Left lung (tissue), 10 donors: ENCODE results near the gene C4orf17. TPM values are rescaled to one million over a fixed set of nuclear protein-coding genes. Genes with fewer than 3 reads are reported as not detected.

Source experiments
- ATAC-seq: fragments of 200-7000 bp; cut with Tn5 transposase; one replicate; pipeline ENCODE4 v1.9.1; 2020; ENCODE audit warnings: moderate library complexity
- DNase-seq, 4 donors: peaks; one replicate each; pipeline ENCODE4 v3.0.0-alpha.2; 2013 to 2020
- H3K27ac ChIP-seq, 2 donors: fragments of 200-600 bp; sonication (generic) in 1 of 2; one replicate each; pipeline versions ENCODE4 v1.5.0 to v1.8.0; 2020 to 2021
- H3K27me3 ChIP-seq, 2 donors: fragments of 200-600 bp; sonication (generic) in 1 of 2; one replicate each; pipeline versions ENCODE4 v1.5.0 to v1.8.0; 2020 to 2021
- H3K36me3 ChIP-seq, 2 donors: fragments of 200-600 bp; sonication (generic) in 1 of 2; one replicate each; pipeline versions ENCODE4 v1.5.0 to v1.8.0; 2020 to 2021
- H3K4me1 ChIP-seq, 2 donors: fragments of 200-600 bp; one replicate each; pipeline ENCODE4 v1.8.0; 2021
- H3K4me3 ChIP-seq, 2 donors: fragments of 200-600 bp; sonication (generic) in 1 of 2; one replicate each; pipeline versions ENCODE4 v1.5.0 to v1.8.0; 2020 to 2021; ENCODE audit warnings: mild to moderate bottlenecking in 1 of 2
- H3K9me3 ChIP-seq, 2 donors: fragments of 200-600 bp; sonication (generic) in 1 of 2; one replicate each; pipeline versions ENCODE4 v1.5.0 to v1.8.0; 2020 to 2021
- intact Hi-C, 2 donors: fragments of 100-400 bp; cut with DNase I; formaldehyde crosslinking; loops; one replicate each; pipeline versions ENCODE4 v1.11.2 to v1.14.2; 2022
- polyA plus RNA-seq, 6 donors: library from polyadenylated mRNA; unstranded; fragments of 120-200 nt; gene quantifications; one replicate each; pipeline ENCODE4 v1.2.1, GENCODE V29; 2013; ENCODE audit not compliant: insufficient read length in 6 of 6
- total RNA-seq, 2 donors: library from RNA; stranded (reverse); fragmentation: NEBNext Ultra II Directional; extraction: Animal tissue kit (Norgen Biotek cat#: 25700); gene quantifications; one replicate each; pipeline ENCODE4 v1.2.1, GENCODE V29; 2021
- TF ChIP-seq, protein P1 (sequence below), 2 donors: fragments of 200-600 bp; sonication (generic) in 1 of 2; IDR thresholded peaks; one replicate each; pipeline versions ENCODE4 v1.5.0 to v1.8.0; 2021; ENCODE audit warnings: antibody characterized with exemption in 2 of 2
- donor health status: DM: no; HTN: yes; CAD: no.
- donor health status: DM: no; HTN: no; CAD: no.

The C4orf17 gene
- total and polyA plus RNA-seq, 8 donors, result not detected

DNA sequence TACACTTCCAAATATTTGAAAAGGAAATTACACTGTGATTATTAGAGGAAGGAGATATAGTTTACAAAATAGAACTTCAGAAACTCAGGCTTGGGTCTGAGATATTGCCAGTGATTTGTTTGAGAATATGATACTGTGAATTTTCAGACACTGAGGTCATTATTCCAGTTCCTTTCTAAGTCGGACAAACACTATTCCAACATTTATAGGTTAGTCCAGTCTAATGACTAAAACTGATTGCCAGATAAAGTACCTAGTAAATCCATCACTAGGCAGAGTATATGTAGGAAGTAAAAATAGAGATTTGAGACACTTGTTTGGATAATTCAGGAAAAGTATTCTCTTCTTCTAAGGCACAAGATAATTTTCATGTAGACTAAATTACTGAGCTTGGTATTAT, 77.0 kb downstream of the C4orf17 start:
- Histone ChIP-seq H3K36me3 (no peaks in the 10 kb centered on the region), H3K4me1 (no peaks in the 10 kb centered on the region), H3K27ac (no peak overlapping the region), H3K27me3 (no peaks in the 10 kb centered on the region), H3K9me3 (no peaks in the 10 kb centered on the region), H3K4me3 (no peak overlapping the region)
- intact Hi-C loops, result no loop called here
- TF ChIP-seq, protein P1, sequence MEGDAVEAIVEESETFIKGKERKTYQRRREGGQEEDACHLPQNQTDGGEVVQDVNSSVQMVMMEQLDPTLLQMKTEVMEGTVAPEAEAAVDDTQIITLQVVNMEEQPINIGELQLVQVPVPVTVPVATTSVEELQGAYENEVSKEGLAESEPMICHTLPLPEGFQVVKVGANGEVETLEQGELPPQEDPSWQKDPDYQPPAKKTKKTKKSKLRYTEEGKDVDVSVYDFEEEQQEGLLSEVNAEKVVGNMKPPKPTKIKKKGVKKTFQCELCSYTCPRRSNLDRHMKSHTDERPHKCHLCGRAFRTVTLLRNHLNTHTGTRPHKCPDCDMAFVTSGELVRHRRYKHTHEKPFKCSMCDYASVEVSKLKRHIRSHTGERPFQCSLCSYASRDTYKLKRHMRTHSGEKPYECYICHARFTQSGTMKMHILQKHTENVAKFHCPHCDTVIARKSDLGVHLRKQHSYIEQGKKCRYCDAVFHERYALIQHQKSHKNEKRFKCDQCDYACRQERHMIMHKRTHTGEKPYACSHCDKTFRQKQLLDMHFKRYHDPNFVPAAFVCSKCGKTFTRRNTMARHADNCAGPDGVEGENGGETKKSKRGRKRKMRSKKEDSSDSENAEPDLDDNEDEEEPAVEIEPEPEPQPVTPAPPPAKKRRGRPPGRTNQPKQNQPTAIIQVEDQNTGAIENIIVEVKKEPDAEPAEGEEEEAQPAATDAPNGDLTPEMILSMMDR (IDR thresholded peaks at IDR 0.05), result no peak
- no peak for ATAC-seq
- no peak for DNase-seq

DNA sequence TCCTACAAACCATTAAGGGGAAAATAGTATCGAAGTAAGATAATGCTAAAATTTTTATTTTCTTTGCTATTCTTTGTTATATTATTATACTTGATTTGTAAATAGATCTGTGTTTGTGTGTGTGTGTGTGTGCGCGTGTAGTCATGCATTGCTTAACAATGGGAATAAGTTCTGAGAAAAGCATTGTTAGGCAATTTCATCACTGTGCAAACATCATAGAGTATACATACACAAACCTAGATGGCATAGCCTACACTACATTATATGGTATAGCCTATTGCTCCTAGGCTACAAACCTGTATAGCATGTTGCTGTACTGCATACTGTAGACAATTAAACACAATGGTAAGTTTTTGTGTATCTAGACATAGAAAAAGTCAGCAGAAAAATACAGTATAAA, 80.9 kb downstream of the C4orf17 start:
- no peak overlapping the region for H3K27ac ChIP-seq
- intact Hi-C loops, result no loop called here
- DNase-seq, result no peak
- ATAC-seq, result no peak
- H3K4me1 ChIP-seq, result no peaks in the 10 kb centered on the region
- no peaks in the 10 kb centered on the region for H3K9me3 ChIP-seq
- TF ChIP-seq, protein P1 (IDR thresholded peaks at IDR 0.05), result no peak
- no peak overlapping the region for H3K4me3 ChIP-seq
- no peaks in the 10 kb centered on the region for H3K27me3 ChIP-seq
- H3K36me3 ChIP-seq, result no peaks in the 10 kb centered on the region

Other genes with a start within 250 kb of the C4orf17 start
- gene ADH1A, start 220.0 kb upstream of the C4orf17 start, total RNA-seq, result 1 to 10 TPM; 1.0 to 1.3 TPM
- gene ADH1A, start 220.0 kb upstream of the C4orf17 start, polyA plus RNA-seq, result 10 to 100 TPM; 12.5 to 17.6 (median 15.3) TPM
- 100 to 1,000 TPM; 312 to 427 TPM for gene ADH1B, start 189.6 kb upstream of the C4orf17 start, total RNA-seq
- 1,000 to 10,000 TPM in 4 of 6 donors, 100 to 1,000 TPM in 2; 961 to 1,119 (median 1,010) TPM for gene ADH1B, start 189.6 kb upstream of the C4orf17 start, polyA plus RNA-seq
- gene ADH1C, start 158.3 kb upstream of the C4orf17 start, total RNA-seq, result 1 to 10 TPM; 1.2 to 1.8 TPM
- 10 to 100 TPM; 17.9 to 26.4 (median 24.3) TPM for gene ADH1C, start 158.3 kb upstream of the C4orf17 start, polyA plus RNA-seq
- gene ADH7, start 75.7 kb upstream of the C4orf17 start, total RNA-seq, result 1 to 10 TPM in 1 of 2 donors, not detected in 1; 1.4 TPM
- gene ADH7, start 75.7 kb upstream of the C4orf17 start, polyA plus RNA-seq, result under 1 TPM in 2 of 6 donors, not detected in 4; 0.07 to 0.13 TPM
- gene TRMT10A, start 53.0 kb downstream of the C4orf17 start, total RNA-seq, result 1 to 10 TPM; 5.1 to 6.9 TPM
- 10 to 100 TPM; 12.0 to 15.1 (median 14.0) TPM for gene TRMT10A, start 53.0 kb downstream of the C4orf17 start, polyA plus RNA-seq
- gene MTTP, start 63.8 kb downstream of the C4orf17 start, total RNA-seq, result under 1 TPM; 0.23 to 0.92 TPM
- 1 to 10 TPM in 1 of 6 donors, under 1 TPM in 5; 0.21 to 1.2 (median 0.66) TPM for gene MTTP, start 63.8 kb downstream of the C4orf17 start, polyA plus RNA-seq
- under 1 TPM; 0.08 to 0.12 TPM for gene C4orf54, start 146.8 kb downstream of the C4orf17 start, total RNA-seq
- under 1 TPM; 0.01 to 0.09 (median 0.04) TPM for gene C4orf54, start 146.8 kb downstream of the C4orf17 start, polyA plus RNA-seq